GM12878 (cell line): Measurements from ENCODE around the gene GARIN5B. TPM values are rescaled to one million over a fixed set of nuclear protein-coding genes. Genes with fewer than 3 reads are reported as not detected.
A peak's percentile ranks its signal among the peaks of the same experiment; 100 is the strongest.

ENCODE experiments used
- ATAC-seq: fragments of 200-7000 bp; cut with Tn5 transposase; 3 replicates; pipeline ENCODE4 v1.9.1; 2020; ENCODE audit warnings: mild to moderate bottlenecking, moderate library complexity
- BruUV-seq: library from RNA; stranded (reverse); fragments of 400-500 nt; replicated peaks from 2 replicates; lab custom pipeline; 2021; lab: Mats Ljungman, UMichigan
- CTCF ChIA-PET: fragments of 300-600 bp; sonication (Branson Sonifier 250); formaldehyde crosslinking; extraction: SDS; loops from one replicate; lab custom pipeline; 2021; ENCODE audit warnings: inconsistent platforms; lab: Yijun Ruan, JAX
- POLR2A ChIA-PET: fragments of 350-600 bp; formaldehyde crosslinking; extraction: SDS; loops from one replicate; lab custom pipeline; 2021; ENCODE audit warnings: inconsistent platforms; lab: Charles Lee
- RAD21 ChIA-PET: fragments of 300-600 bp; sonication (Branson Sonifier 250); formaldehyde crosslinking; loops from one replicate; lab custom pipeline; 2023; ENCODE audit warnings: antibody characterized with exemption; ENCODE audit not compliant: unreplicated experiment; lab: Charles Lee
- SMC1A ChIA-PET: fragments of 300-600 bp; sonication (Branson Sonifier 250); formaldehyde crosslinking; loops from one replicate; lab custom pipeline; 2023; ENCODE audit not compliant: unreplicated experiment, uncharacterized antibody; lab: Charles Lee
- DNase-seq: peaks from one replicate; pipeline ENCODE4 v3.0.0-alpha.2; 2011; ENCODE audit warnings: low read depth, low spot score
- FAIRE-seq: peaks from 3 replicates; lab custom pipeline; 2011; peaks lifted over from hg19 to GRCh38; lab: Jason Lieb, UNC
- H2AFZ ChIP-seq: 2 replicates; pipeline ENCODE4 v1.6.0; 2011; ENCODE audit warnings: low read depth, low read length, control low read depth; ENCODE audit not compliant: control insufficient read depth
- H3K27ac ChIP-seq: 2 replicates; pipeline ENCODE4 v1.5.1; 2011; ENCODE audit warnings: control low read depth; ENCODE audit not compliant: control insufficient read depth, insufficient read depth
- H3K27me3 ChIP-seq, 2 experiments: replicated peaks in 1 of 2; 2 replicates each; pipeline versions ENCODE4 v1.6.0 to v1.6.1; 2011; ENCODE audit warnings: low read length in 1 of 2; ENCODE audit not compliant: control insufficient read depth in 2 of 2, insufficient read depth in 2 of 2
- H3K36me3 ChIP-seq, 2 experiments: 2 replicates each; pipeline ENCODE4 v1.5.1; 2011; ENCODE audit warnings: low read length in 1 of 2; ENCODE audit not compliant: control insufficient read depth in 2 of 2, insufficient read depth in 2 of 2
- H3K4me1 ChIP-seq: 2 replicates; pipeline ENCODE4 v1.6.1; 2011; ENCODE audit warnings: mild to moderate bottlenecking, low read length, moderate library complexity, mixed read lengths; ENCODE audit not compliant: control insufficient read depth, insufficient read depth
- H3K4me2 ChIP-seq: 2 replicates; pipeline ENCODE4 v1.6.0; 2011; ENCODE audit warnings: control low read depth; ENCODE audit not compliant: control insufficient read depth, insufficient read depth
- H3K4me3 ChIP-seq: fragments of 200-600 bp; sonication (generic); 2 replicates; pipeline ENCODE4 v1.5.1; 2016
- H3K79me2 ChIP-seq: 2 replicates; pipeline ENCODE4 v1.6.0; 2011; ENCODE audit warnings: low read length; ENCODE audit not compliant: control insufficient read depth, insufficient read depth
- H3K9ac ChIP-seq: 2 replicates; pipeline ENCODE4 v1.8.0; 2011; ENCODE audit warnings: low read length, control low read depth, mixed read lengths; ENCODE audit not compliant: control insufficient read depth, insufficient read depth
- H3K9me3 ChIP-seq: replicated peaks from 3 replicates; pipeline ENCODE4 v1.5.1; 2011; ENCODE audit warnings: mild to moderate bottlenecking, low read length; ENCODE audit not compliant: control insufficient read depth, insufficient read depth
- H4K20me1 ChIP-seq: 2 replicates; pipeline ENCODE4 v1.6.0; 2011; ENCODE audit not compliant: control insufficient read depth, insufficient read depth
- CHD1 ChIP-seq: IDR thresholded peaks from 2 replicates; pipeline ENCODE4 v1.6.1; 2012; ENCODE audit warnings: low read depth, low read length, improper control_type of control experiment
- EP300 ChIP-seq, 2 experiments: fragments of 150-350 bp in 1 of 2; IDR thresholded peaks; 2 replicates each; pipeline ENCODE4 v1.6.1; 2011 to 2012; ENCODE audit warnings: low read depth in 2 of 2, low read length in 2 of 2, borderline replicate concordance in 1 of 2, improper control_type of control experiment in 1 of 2, inconsistent platforms in 1 of 2; ENCODE audit not compliant: control insufficient read depth in 1 of 2
- ESRRA ChIP-seq: IDR thresholded peaks from 2 replicates; pipeline ENCODE4 v1.6.1; 2012; ENCODE audit warnings: mild to moderate bottlenecking, low read length, improper control_type of control experiment
- HCFC1 ChIP-seq: fragments of 150-350 bp; IDR thresholded peaks from 2 replicates; pipeline ENCODE4 v1.6.1; 2014; ENCODE audit warnings: low read length
- NR2C1 ChIP-seq: fragments of 450-650 bp; IDR thresholded peaks from 2 replicates; pipeline ENCODE4 v1.6.1; 2017; ENCODE audit warnings: antibody characterized with exemption, mild to moderate bottlenecking, moderate library complexity
- PAX8 ChIP-seq: fragments of 450-650 bp; IDR thresholded peaks from 2 replicates; pipeline ENCODE4 v1.6.1; 2017; ENCODE audit warnings: mild to moderate bottlenecking, moderate library complexity
- POLR2A ChIP-seq: IDR thresholded peaks from 2 replicates; pipeline ENCODE4 v1.6.1; 2011; ENCODE audit warnings: low read depth, mild to moderate bottlenecking, low read length
- SIX5 ChIP-seq: IDR thresholded peaks from 2 replicates; pipeline ENCODE4 v1.6.1; 2011; ENCODE audit warnings: mild to moderate bottlenecking, low read depth, low read length, moderate library complexity; ENCODE audit not compliant: severe bottlenecking
- TARDBP ChIP-seq: IDR thresholded peaks from 2 replicates; pipeline ENCODE4 v1.6.1; 2016; ENCODE audit warnings: borderline replicate concordance
- WGBS: methylation state at CpG from one replicate; pipeline ENCODE4 v1.1.6; 2016; ENCODE audit warnings: low lambda C conversion rate; ENCODE audit not compliant: insufficient replicate concordance, insufficient coverage; ENCODE audit errors: missing lambda C conversion rate; 5-methylcytosine and 5-hydroxymethylcytosine counted together
- in situ Hi-C: fragments of 300-500 bp; cut with MboI; formaldehyde crosslinking; loops from 9 replicates; pipeline ENCODE4 v1.14.3; 2018; ENCODE audit warnings: mixed read lengths
- intact Hi-C: fragments of 100-400 bp; cut with micrococcal nuclease; formaldehyde crosslinking; loops from one replicate; pipeline ENCODE4 v1.14.2; 2022; ENCODE audit not compliant: unreplicated experiment
- polyA plus RNA-seq, 11 experiments: library from polyadenylated mRNA; depleted of rRNA in 4 of 11; unstranded in 6 of 11; stranded (reverse) in 5 of 11; fragments of >200 nt; fragmentation: Nextera tagmentation in 4 of 11; fragmentation: Illumina TruSeq in 1 of 11; extraction: Ambion mirVana in 4 of 11; extraction: Trizol in 1 of 11; gene quantifications; 1 replicate in 1 of 11; 2 replicates in 10 of 11; pipeline versions ENCODE4 v1.2.1 to v1.2.3, GENCODE V29; 2011 to 2016; ENCODE audit warnings: inconsistent platforms in 2 of 11, missing spikeins in 2 of 11, low read depth in 1 of 11
- total RNA-seq, 4 experiments: library from RNA; depleted of rRNA in 3 of 4; stranded (reverse); fragments of >200 nt in 3 of 4; fragmentation: Illumina TruSeq in 1 of 4; extraction: Trizol in 1 of 4; gene quantifications; 2 replicates each; pipeline versions ENCODE4 v1.2.1 to v1.2.3, GENCODE V29; 2013 to 2021

Gene GARIN5B
- total and polyA plus RNA-seq, 10 of the 15 experiments (the other 5 are each of a cell fraction or from before 2014, with no cell fraction given): not detected

DNA sequence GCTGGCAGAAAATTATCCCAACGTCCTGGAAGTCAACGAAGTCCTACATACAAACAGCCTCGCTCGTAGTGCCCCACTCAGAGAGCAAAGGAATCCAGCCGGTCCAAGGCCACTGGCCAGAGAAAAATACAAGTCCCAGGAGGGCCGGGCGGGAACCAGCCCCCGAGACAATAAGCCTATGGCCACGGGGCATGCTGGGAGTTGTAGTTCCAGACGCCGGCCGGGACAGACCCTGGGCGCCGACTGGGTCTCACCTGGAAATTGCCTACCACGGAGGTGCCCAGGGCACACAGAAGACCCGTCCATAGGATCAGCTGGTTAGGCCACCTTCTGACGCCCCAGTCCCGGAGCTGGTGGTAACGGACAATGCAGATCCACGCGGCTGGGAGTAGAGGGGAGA, 43.3 kb downstream of the GARIN5B start:
- 24% methylated on average over 21 of the region's 21 CpGs for WGBS
- no peak overlapping the region for H3K27ac ChIP-seq

DNA sequence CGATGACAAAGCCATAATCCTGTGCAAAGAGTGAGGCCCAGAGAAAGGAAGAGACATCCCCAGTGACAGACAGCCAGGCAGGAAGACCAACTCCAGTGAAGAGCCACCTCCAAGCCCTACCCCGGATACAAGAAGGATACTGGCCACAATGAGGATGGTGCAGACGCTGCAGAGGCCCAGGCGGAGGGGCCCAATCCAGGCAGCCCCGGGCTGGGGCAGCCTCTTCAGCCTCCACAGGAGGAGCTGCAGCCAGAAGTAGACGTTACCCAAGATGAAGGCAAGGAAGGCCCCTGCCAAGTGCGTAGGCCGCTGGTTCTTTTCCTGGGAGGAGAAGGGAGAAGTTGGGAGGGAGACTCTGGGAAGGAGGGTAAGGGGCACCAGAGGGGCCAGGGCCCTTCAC, 46.4 kb downstream of the GARIN5B start:
- WGBS: 46% methylated on average over 8 of the region's 8 CpGs
- H3K79me2 ChIP-seq: no peaks in the 10 kb centered on the region
- H3K4me3 ChIP-seq: no peak overlapping the region
- intact Hi-C loops: no loop called here
- no peaks in the 10 kb centered on the region for H3K36me3 ChIP-seq
- ATAC-seq (no peak), FAIRE-seq (no peak), DNase-seq (no peak)
- no TSS peak for BruUV-seq
- POLR2A ChIA-PET: no interaction called here
- no peaks in the 10 kb centered on the region for H4K20me1 ChIP-seq
- TF ChIP-seq POLR2A (no peak), CHD1 (no peak)
- RAD21 ChIA-PET: no interaction called here
- H3K4me1 ChIP-seq: no peaks in the 10 kb centered on the region
- H3K9ac ChIP-seq: no peak overlapping the region
- H3K27me3 ChIP-seq: no peaks in the 10 kb centered on the region
- H2AFZ ChIP-seq: no peak overlapping the region
- H3K9me3 ChIP-seq: no peaks in the 10 kb centered on the region
- in situ Hi-C loops: no loop called here
- CTCF ChIA-PET: interaction anchor here (1.1 kb wide), 2 partner anchors 15 kb away, joined by 3 to 5 read pairs; no protein-coding TSS in a partner anchor
- H3K4me2 ChIP-seq: no peak overlapping the region
- H3K27ac ChIP-seq: no peak overlapping the region
- SMC1A ChIA-PET: no interaction called here

More for the DNA sequence above, 43.3 kb downstream of the GARIN5B start:
- H2AFZ ChIP-seq: no peak overlapping the region
- H3K4me1 ChIP-seq: no peaks in the 10 kb centered on the region
- POLR2A ChIA-PET: interaction anchor here (0.5 kb wide), 1 partner anchor 76 kb away, joined by 5 read pairs; no protein-coding TSS in a partner anchor
- H3K4me2 ChIP-seq: no peak overlapping the region
- no peak for FAIRE-seq
- H4K20me1 ChIP-seq: no peaks in the 10 kb centered on the region
- H3K36me3 ChIP-seq: no peaks in the 10 kb centered on the region
- intact Hi-C loops: no loop called here
- peak; percentile 77 for TF ChIP-seq HCFC1
- no peak for TF ChIP-seq ESRRA
- TF ChIP-seq EP300 (IDR thresholded peaks at IDR 0.05; ENCODE audit: borderline replicate concordance in 1 of 2, control insufficient read depth in 1 of 2, low read depth in 2 of 2, low read length in 2 of 2): no peak
- no peak for TF ChIP-seq NR2C1
- TF ChIP-seq TARDBP: 0 out of 2 replicates have a peak, but pooled peaks have one; percentile 58
- peak; percentile 92 for TF ChIP-seq SIX5
- TF ChIP-seq PAX8: no peak
- TF ChIP-seq, all 136 proteins: peak for 3
- H3K4me3 ChIP-seq: no peak overlapping the region
- no peak for DNase-seq
- in situ Hi-C loops: no loop called here
- no peaks in the 10 kb centered on the region for H3K27me3 ChIP-seq
- H3K9ac ChIP-seq: no peak overlapping the region
- peak; percentile 75 for ATAC-seq
- ChIA-PET SMC1A (no interaction called here), RAD21 (interaction anchor here (0.6 kb wide), 1 partner anchor 121 kb away, joined by 4 read pairs; no protein-coding TSS in a partner anchor), CTCF (no interaction called here)
- no peaks in the 10 kb centered on the region for H3K9me3 ChIP-seq
- H3K79me2 ChIP-seq: no peaks in the 10 kb centered on the region
- BruUV-seq: no TSS peak
